HG03135 (cell line): ENCODE data around the gene TMPRSS9.

ENCODE experiments used
- ATAC-seq: cut with Tn5 transposase; IDR thresholded peaks from one replicate; pipeline ENCODE4 v1.9.1; 2021; ENCODE audit warnings: mild to moderate bottlenecking, moderate library complexity; ENCODE audit not compliant: unreplicated experiment

Gene TMPRSS9

DNA sequence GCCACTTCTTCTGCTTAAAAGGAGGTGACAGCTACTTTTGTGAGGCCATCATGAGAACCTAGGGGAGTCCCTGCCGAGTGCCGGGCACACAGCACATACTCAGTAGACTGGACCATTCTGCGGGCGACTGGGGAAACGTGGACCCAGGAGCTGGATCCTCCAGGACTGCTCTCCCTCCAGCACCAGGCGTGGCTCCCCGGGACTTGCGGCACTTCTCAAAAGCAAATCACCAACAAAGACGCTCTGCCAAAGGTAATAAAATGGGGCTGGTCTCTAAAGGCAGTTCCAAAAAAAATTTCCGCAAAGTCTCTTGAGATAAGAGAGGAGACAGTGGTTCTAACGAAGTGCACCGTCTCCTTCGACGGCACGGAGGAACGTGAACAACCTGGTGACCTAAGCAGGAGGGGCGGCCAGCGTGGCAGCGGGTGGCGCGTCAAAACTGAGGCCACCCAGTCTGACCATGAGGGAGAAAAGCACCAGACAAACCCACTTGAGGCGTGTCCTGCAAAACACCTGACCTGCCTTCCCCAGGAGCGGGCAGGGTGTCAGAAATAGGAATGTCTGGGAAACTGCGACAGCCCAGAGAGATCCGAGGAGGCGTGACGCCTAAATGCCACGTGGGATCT is 1.4 kb upstream of the TMPRSS9 start:
- no peak for ATAC-seq

DNA sequence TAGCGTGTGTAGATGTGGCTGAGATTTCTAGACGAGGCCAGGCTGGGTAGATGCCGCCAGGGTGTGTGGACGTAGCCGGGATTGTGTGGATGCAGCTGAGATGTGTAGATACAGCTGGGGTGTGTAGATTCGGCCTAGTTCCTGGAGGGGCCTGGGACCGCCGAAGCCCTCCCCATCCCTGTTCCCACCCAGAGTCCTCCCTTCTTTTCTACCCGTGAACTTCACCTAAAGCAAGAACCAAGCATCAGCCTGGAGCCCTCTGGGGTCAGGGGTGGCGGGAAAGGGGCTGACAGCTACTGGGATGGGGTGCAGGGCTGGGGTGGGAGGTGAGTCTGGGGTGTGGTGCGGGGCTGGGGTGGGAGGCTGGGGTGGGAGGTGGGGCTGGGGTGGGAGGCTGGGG is 768 bp downstream of the TMPRSS9 start:
- no peak for ATAC-seq

DNA sequence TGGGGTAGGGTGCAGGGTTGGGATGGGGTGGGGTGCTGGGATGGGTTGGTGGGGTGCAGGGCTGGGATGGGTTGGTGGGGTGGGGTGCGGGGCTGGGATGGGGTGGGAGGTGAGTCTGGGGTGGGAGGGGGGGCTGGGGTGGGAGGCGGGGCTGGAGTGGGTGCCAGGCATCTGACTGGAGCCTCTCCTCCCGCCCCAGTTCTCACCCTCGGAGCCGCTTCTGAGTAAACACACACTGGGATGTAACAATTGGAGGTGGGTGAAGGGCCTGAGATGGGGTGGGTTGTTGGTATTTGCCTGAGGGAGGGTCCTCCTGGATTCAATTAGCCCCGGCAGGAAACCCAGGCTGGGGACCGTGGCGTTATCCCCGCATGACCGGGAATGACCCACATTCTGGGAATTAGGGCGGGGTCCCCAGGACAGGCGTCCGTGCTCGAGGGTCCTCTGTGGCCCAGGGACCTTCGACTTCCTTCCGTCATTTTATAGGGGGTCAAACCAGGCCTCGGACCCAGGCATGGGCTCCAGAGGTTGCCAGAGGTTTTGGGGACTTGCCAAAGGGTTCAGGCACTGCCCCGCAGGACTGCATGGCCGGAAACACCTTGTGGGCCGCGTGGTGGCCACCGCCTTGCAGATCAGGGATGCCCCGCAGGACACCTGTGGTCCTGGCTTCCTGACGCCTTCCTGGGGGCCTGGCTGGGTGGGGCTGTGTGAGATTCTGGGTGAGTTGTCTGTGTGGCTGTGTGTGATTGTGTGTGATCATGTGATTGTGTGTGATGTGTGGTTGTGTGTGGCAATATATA is 1.4 kb downstream of the TMPRSS9 start:
- ATAC-seq: no peak

DNA sequence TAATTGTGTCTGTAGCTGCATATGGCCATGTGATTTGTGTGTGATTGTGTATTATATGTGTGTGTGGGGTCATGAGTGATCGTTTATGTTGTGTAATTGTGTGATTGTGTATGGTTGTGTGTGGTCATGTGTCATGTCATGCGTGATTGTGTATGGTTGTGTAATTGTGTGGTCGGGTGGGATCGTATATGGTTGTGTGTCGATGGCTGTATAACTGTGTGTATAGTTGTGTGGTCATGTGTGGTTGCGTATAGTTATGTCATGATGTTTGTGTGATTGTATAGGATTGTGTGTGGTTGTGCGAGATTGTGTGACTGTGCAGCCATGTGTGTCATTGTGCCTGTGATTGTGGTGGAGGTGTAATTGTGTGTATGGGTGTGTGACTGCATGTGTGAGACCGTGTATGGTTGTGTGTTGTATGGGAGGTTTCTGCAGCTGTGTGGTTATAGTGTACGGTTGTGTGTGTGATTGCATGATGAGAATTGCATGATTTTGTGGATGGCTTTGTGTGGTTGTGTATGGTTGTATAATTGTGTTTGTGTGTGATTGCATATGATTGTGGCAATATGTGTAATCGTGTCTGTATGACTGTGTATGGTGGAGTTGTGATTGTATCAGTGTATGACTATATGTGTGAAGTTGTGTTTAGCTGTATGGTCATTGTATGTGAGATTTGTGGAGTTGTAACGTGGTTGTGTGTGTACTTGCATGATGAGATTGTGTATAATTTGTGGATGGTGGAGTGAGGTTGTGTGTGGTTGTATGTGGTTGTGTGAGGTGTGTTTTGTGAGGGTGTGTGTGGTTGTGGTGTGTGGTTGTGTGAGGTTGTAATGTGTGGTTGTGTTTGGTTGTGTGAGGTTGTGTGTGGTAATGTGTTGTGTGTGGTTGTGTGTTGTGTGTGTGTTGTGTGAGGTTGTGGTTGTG is 2.2 kb downstream of the TMPRSS9 start:
- ATAC-seq: no peak

DNA sequence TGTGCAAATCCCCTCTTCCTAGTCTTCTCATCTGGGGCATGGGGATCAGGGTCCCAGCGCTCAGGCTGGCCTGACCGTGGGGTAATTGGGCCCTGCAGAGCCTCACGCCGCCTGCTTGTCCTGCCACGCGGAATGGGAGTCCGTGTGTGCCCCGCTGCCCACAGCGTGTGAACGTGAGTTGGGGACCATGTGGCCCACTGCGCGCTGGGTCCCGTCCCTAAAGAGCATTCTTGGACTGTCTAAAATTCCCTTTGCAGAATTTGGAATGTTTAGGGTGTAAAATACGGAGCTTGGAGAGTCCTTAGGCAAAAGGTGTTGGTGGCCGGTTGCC is 2.9 kb downstream of the TMPRSS9 start:
- no peak for ATAC-seq

DNA sequence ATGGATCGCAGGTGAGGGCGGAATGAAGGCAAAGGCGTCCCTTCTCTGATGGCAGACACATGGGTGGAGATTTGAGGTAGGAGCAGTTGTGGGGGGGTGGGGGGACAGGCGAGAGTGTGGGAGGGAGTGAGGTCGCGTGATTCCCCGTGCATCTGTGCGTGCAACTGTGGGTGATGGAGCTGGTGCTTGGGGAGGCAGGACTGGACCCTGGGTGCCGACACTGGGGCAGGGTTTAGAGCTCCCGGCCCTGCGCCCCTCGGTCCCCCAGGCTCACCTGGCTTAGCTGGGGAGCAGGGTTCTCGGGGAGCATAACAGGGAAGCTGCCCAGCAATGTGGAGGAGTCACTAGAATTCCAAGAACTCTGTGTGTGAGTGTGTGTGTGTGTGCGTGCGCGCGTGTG is 3.4 kb downstream of the TMPRSS9 start:
- no peak for ATAC-seq

DNA sequence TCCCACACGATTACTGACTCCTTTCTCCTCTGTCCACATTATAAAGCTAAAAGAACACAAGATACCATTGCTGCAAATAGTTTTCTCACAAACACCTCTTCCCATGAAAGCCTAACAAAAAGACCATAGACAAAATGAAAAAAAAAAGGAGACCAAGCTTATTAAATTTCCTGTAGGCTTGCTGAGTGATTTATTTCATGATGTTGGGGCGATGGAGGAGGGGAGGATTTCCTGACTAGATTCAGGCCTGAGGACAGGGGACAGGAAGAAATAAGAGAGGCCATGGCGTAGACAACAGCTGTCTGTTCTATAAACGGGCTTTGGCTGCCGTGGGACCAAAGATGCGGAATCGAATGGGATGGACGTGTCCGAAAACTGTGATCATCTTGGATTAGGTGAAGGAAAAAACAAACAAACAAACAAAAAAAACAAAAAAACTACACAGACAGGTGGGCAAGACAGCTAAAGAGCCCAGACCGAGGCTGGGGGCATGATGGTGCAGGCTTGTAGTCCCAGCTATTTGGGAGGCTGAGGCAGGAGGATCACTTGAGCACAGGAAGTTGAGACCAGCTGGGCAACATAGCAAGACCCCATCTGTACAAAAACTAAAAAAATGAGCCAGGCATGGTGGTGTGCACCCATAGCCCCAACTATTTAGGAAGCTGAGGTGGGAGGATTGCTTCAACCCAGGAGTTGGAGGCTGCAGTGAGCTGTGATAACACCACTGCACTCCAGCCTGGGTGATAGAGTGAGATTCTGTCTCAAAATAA is 5.3 kb downstream of the TMPRSS9 start:
- ATAC-seq: no peak

DNA sequence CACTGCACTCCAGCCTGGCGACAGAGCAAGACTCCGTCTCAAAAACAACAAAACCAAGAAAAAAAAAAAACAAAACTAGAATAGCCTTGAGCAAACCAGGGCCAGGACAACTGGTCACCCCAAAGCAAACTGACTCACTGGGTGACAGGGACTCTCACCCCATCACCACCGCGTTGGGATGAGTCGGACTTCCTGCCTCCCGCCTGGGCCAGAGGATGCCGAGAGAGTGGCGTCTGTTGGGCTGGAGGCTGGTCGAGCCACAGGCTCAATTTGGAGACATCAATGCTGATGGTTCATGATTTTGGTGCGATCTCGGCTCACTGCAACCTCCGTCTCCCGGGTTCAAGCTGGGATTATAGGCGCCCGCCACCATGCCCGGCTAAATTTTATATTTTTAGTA is 11.6 kb downstream of the TMPRSS9 start:
- ATAC-seq: no peak

DNA sequence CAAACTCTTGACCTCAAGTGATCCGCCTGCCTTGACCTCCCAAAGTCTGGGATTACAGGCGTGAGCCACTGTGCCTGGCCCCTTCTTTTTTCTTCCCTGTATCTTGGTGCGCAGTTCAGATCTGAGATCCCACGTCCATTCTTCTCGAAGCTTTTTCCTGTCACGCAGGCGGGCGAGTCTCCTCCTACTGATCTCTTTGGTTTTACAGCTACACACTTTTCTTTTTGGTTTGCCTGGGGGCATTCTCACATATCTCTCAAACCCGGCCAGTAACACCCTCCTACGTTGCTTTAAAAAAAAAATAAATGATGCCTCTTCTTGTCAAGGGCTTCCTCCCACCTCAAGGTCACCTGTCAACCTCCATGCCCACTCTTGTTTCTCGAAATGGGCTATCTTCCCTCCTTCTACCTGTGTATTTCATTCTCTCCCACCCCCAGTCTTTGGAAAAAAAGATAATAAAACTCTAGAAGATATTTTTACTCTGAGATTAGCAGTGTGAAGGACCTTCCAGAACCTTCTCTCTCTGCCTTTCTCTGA is 12.1 kb downstream of the TMPRSS9 start:
- no peak for ATAC-seq

DNA sequence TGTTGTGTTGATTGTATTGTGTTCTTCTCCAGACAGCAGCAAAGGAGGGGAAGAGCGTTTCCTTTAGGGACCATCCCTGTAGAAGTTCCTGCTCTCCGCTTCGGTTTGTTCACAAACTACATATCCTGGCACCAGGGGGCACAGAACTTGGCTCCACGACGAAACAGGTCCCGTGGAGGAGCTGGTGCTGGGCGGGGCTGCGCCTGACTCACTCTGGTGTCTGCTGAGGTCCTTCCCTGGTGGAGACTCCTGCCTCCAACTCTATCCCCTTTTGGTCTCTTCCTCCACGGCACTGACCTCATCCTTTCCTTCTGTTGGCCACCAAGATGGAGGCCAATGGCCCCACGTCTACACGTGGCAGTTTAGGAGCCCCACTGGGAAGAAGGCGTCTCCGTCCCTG is 14.7 kb downstream of the TMPRSS9 start:
- no peak for ATAC-seq

DNA sequence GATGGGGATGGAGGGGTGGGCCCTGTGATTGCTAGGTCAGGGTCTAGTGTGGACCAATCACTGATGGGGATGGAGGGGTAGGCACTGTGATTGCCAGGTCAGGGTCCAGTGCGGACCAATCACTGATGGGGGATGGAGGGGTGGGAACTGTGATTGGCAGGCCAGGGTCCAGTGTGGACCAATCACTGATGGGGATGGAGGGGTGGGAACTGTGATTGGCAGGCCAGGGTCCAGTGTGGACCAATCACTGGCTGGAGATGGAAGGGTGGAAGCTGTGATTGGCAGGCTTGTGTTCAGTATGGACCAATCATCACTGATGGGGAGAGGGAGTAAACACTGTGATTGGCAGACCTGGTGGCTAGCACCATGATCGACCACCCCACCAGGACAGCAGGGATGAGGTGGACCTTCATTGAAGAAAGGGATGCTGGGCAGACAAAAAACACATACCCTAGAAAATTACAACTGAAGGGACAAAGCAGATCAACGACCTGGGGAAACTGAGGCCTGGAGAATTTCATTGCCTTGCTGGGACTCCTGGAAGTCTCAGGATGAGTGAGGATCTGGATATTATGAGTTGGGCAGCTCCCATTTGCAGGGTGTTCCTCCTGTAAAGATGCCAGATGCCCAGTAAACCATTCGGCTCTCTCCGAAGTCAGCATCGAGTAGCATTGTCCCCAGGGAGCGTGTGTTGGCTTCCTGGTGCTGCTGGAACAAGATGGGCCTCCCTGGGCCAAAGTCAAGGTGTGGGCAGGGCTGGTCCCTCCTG is 15.5 kb downstream of the TMPRSS9 start:
- ATAC-seq: no peak

DNA sequence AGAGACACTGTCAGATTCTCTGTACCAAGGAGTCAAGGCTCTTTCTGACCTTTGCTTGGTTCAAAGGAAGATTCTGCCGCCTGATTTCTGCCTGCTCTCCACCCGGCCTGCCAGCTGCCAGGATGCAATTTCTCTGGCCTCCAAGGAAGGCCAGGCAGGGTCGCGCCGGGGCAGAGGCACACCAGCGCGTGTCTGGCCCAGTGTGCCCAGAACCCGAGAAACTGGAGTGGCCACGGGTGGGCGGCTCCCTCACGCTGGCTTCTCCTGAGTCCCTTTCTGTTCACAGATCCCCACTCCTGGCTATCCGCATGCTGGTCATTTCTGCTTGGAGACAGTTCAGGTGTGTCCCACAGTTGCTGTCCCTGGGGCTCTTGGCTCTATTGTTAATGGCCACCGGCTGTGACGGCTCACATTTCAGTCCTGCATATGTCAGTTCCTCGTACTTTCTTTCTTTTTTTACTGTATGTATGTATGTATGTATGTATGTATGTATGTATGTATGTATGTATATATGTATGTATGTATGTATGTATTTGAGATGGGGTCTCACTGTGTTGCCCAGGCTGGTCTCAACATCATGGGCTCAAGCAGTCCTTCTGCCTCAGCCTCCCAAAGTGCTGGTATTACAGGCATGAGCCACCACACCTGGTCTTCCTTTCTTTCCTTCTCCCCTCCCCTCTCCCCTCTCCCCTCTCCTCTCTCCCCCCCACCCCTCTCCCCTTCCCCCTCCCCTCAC is 16.9 kb downstream of the TMPRSS9 start:
- ATAC-seq: no peak

DNA sequence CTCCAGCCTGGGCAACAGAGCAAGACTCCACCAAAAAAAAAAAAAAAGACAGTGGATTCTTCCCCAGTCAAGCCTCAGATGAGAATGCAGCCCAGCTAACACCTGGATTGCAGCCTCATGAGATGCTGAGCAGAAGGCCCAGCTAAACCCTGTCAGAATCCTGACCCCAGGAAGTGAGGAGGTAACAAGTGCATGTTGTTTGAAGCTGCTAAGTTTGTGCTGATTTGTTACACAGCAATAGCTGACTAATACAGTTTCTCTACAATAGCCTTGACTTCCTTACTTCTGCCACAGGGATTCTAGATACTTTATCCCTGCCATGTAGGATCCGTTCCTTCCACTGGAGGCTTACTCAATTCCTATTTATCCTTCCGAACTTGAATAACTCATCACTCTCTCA is 20.5 kb downstream of the TMPRSS9 start:
- ATAC-seq: no peak

DNA sequence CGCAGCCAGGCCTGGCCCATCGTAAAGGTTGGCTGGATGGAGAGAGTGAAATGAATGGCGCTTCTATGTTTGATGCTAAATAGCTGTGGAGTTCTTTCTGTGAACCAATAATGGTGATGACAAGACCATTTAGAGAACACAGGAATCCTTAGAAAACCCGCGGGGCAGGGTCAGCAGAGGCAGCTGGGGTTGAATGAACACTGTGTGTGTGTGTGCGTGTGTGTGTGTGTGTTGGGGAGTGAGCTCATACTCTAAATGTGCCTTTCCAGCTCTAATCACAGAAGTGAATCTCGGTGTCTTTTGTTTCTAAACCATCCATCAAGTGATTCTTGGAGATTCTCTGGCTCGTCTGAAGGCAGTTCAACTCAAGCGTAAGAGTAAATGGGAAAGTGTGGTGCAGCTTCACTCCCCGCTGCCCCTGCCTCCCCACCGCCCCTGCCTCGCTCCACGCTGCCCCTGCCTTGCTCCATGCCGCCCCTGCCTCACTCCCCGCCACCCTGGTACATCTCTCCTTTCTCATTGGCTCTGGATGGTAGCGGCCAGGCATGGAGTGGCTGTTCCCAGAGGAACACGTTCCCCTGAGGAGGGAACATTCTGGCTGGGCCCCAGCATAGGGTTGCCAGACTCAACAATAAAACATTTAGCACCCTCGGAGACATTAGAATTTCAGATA is 21.2 kb downstream of the TMPRSS9 start:
- ATAC-seq: no peak

DNA sequence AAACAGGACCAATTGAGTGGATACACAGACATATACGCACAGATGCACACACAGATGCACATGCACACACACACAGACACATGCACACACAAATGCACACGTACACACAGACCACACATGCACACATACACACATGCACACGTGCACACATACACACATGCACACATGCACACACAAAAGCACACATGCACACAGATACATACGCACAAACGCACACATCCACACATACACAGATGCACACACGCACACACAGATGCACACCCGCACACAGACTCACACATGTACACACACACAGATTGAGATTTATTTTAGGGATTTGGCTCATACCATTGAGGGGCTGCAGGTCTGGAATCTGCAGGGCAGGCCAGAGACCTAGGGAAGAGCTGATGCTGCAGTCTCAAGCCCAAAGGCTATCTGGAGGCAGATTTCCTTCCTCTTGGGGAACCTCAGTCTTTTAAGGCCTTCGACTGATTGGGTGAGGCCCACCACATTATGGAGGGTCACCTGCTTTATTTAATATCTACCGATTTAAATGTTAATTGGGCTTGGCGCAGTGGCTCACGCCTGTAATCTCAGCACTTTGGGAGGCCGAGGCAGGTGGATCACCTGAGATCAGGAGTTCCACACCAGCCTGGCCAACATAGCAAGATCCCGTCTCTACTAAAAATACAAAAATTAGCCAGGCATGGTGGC is 22.6 kb downstream of the TMPRSS9 start:
- ATAC-seq: no peak

DNA sequence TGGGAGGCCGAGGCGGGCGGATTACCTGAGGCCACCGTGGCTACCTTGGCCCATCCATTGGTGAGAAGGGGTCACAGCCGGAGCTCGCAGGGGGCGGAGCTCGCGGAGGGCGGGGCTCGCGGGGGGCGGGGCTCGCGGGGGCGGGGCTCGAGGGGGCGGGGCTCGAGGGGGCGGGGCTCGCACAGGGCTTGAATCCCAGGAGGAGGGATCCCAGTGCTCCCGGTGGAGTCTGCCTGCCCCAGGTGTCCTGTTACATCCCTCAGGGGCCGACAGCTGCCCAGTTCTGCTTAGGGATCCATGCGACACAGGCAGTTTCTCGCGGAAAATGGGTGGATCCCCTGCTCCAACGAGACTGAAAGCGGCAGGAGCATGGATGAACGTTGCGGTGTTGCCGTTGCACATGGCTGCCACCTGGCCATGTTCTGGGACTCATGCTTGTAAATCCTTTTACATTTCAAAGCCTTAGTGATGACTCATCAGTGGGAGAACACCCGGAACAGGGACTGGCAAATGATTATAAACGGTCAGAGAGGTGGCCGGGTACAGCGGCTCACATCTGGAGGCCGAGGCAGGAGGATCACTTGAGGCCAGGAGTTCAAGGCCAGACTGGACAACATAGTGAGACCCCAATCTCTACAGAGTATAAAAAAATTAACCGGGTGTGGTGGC is 25.1 kb downstream of the TMPRSS9 start:
- ATAC-seq: no peak

DNA sequence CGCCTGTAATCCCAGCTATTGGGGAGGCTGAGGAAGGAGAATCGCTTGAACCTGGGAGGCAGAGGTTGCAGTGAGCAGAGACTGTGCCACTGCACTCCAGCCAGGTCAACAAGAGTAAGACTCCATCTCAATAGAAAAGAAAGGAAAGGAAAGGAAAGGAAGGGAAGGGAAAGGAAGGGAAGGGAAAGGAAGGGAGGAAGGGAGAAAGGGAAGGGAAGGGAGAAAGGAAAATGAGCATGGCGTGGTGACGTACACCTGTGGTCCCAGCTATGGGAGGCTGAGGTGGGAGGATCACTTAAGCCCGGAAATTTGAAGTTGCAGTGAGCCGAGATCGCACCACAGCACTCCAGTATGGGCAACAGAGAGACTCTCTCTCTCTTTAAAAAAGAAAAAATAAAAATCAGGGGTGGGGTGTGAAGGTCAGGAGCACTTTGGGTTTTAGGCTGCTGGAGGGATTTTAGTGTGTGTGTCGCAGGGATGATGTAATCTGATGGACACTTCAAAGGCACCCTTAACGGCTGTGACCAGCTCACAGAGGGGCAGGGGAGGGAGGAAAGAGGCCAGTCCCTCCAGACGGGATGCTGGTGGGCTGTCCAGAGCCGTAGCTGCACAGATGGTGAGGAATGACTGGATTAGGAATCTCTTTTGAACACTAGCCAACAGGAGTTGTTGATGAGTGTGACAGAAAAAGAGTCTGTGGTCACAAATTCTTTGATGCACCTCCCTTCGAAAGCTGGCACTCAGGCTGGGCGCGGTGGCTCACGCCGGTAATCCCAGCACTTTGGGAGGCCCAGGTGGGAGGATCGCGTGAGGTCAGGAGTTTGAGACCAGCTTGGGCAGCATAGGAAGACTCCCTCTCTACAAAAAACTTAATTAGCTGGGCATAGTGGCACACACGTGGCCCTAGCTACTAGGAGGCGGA is 27.6 kb downstream of the TMPRSS9 start:
- no peak for ATAC-seq
